ENCODE results near the gene COL5A1. TPM values are rescaled to one million over a fixed set of nuclear protein-coding genes. Genes with fewer than 3 reads are reported as not detected.
"Not testable (repeated sequence)": the region's sequence is repeated elsewhere in the genome, so short reads cannot be mapped to it uniquely, and the experiment has no call there.

COL5A1 gene
- total RNA-seq, 6 donors from 2014 or later, result 7.5 to 75.4 (median 27.4) TPM

DNA sequence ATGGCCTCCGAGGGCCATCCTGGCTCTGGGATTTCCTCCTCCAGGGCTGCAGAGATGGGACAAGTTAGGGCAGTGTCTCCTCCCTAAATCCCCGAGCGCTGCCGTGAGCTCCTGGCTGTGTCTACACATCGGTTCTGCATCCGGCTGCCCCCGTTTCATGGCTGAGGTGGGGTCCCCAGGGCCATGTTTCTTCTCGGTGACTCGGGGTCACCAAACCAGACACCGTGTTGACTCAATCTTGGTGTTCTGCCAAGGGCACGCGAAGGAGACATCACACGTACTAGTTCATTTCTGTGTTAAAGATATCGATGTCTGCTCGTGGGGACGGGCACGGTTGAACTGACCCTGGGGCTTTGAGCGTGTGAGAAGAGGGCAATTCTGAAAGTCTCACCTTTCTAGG lies 60.7 kb downstream of the COL5A1 start:
- DNase-seq (no peak), ATAC-seq (ENCODE audit: low FRiP score in 2 of 2) (no peak)
- 65 to 83% methylated on average over 10 to 18 of the region's 18 CpGs for WGBS, 2 donors
- Histone ChIP-seq H3K27ac (no peak overlapping the region), H3K4me1 (peaks cover under 1 to 5% (median 3%) of the 10 kb centered on the region in 4 donors), H3K9me3 (no peaks in the 10 kb centered on the region), H3K4me3 (no peak overlapping the region), H3K27me3 (no peaks in the 10 kb centered on the region), H3K36me3 (peaks cover 0 to 9% (median 2%) of the 10 kb centered on the region in 4 donors)
- TF ChIP-seq POLR2AphosphoS5 (IDR thresholded peaks at IDR 0.05), result no peak

- H3K4me1 ChIP-seq; ATAC-seq (ENCODE audit: low FRiP score in 2 of 2); H3K27me3 ChIP-seq; H3K9me3 ChIP-seq; H3K27ac ChIP-seq; H3K4me3 ChIP-seq; H3K36me3 ChIP-seq: not testable (repeated sequence)
- peak in 1 of 2 donors; percentile 56 for DNase-seq
- WGBS, 2 donors, result 87 to 90% methylated on average over 13 of the region's 13 CpGs
Measured at GRCh38 chr9:134703730-134704114, 62.1 kb downstream of the COL5A1 start.

- Histone ChIP-seq H3K27me3 (no peaks in the 10 kb centered on the region), H3K36me3 (peaks cover 0 to 9% (median 2%) of the 10 kb centered on the region in 4 donors), H3K27ac (no peak overlapping the region), H3K4me1 (peaks cover 4 to 8% (median 5%) of the 10 kb centered on the region in 4 donors), H3K4me3 (no peak overlapping the region), H3K9me3 (no peaks in the 10 kb centered on the region)
- 63 to 68% methylated on average over 10 of the region's 10 CpGs for WGBS, 2 donors
- no peak for ATAC-seq (ENCODE audit: low FRiP score in 2 of 2)
- TF ChIP-seq EP300 (IDR thresholded peaks at IDR 0.05), result no peak
- no peak for TF ChIP-seq POLR2AphosphoS5 (IDR thresholded peaks at IDR 0.05)
- no peak for TF ChIP-seq CTCF (IDR thresholded peaks at IDR 0.05)
- TF ChIP-seq POLR2A (IDR thresholded peaks at IDR 0.05), result no peak
- no peak for DNase-seq
Measured at GRCh38 chr9:134704498-134704897, 62.9 kb downstream of the COL5A1 start.

- 87% methylated on average over 9 of the region's 9 CpGs; no CpG with 5 or more reads in 1 of the 2 donors for WGBS, 2 donors
- Histone ChIP-seq H3K36me3 (peaks cover 0 to 9% (median 2%) of the 10 kb centered on the region in 4 donors), H3K27me3 (no peaks in the 10 kb centered on the region), H3K9me3 (no peaks in the 10 kb centered on the region), H3K4me3 (no peak overlapping the region), H3K4me1 (peaks cover 4 to 8% (median 5%) of the 10 kb centered on the region in 4 donors), H3K27ac (peak overlapping the region in 1 of 4 donors; percentile 36)
- ATAC-seq (ENCODE audit: low FRiP score in 2 of 2) (no peak), DNase-seq (no peak)
- TF ChIP-seq CTCF (IDR thresholded peaks at IDR 0.05) (no peak), POLR2A (IDR thresholded peaks at IDR 0.05) (no peak)
Measured at GRCh38 chr9:134705786-134706185, 64.2 kb downstream of the COL5A1 start.

GRCh38 chr9:134706522-134706921 lies 64.9 kb downstream of the COL5A1 start:
- whole genome bisulfite sequencing, 2 donors, result 67 to 89% methylated on average over 4 to 5 of the region's 6 CpGs
- ATAC-seq (ENCODE audit: low FRiP score in 2 of 2) (no peak), DNase-seq (no peak)
- H3K4me3 ChIP-seq, result no peak overlapping the region
- peaks cover 4 to 8% (median 5%) of the 10 kb centered on the region in 4 donors for H3K4me1 ChIP-seq
- no peaks in the 10 kb centered on the region for H3K27me3 ChIP-seq
- H3K9me3 ChIP-seq, result no peaks in the 10 kb centered on the region
- no peak for TF ChIP-seq POLR2AphosphoS5 (IDR thresholded peaks at IDR 0.05)
- no peak for TF ChIP-seq EP300 (IDR thresholded peaks at IDR 0.05)
- no peak for TF ChIP-seq CTCF (IDR thresholded peaks at IDR 0.05)
- no peak for TF ChIP-seq POLR2A (IDR thresholded peaks at IDR 0.05)
- H3K36me3 ChIP-seq, result peaks cover 0 to 5% (median 0%) of the 10 kb centered on the region in 4 donors
- H3K27ac ChIP-seq, result peak overlapping the region; percentile 16 to 65 (median 33)

DNA sequence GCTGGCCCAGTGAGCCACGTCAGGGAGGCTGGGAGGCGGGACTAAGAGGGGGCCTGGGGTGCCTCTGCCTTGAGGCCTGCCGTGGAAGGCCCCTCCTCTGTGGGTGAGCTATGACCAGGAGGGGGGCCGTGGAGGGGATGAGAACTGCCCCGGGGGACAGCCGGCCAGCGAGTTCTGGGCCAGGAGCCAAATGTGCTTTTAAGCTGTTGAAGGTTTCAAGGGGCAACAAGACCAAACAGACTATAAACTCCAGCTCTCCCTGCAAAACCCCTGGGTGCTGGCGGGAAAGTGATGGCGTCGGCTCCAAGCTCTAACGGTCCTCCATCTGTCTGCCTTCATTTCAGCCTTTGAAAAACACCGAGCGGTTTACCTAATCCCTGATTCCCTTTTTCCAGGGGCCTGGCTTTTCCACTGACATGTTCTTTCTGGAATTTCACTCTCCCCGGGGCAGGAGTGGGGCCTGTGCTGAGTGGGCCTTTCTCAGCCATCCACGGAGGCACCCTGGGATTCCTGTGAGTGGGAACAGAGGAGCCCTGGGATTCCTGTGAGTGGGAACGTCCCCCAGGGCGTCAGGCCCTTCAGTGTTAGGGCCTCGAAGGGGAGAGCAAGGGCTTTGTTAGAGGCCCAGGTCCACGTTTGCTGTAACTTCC lies 65.6 kb downstream of the COL5A1 start:
- no peaks in the 10 kb centered on the region for H3K9me3 ChIP-seq
- no peak overlapping the region for H3K4me3 ChIP-seq
- no peaks in the 10 kb centered on the region for H3K27me3 ChIP-seq
- 42 to 67% methylated on average over 8 to 18 of the region's 19 CpGs for WGBS, 2 donors
- DNase-seq (peak; percentile 36 to 83), ATAC-seq (ENCODE audit: low FRiP score in 2 of 2) (peak; percentile 40 to 74)
- H3K36me3 ChIP-seq, result no peaks in the 10 kb centered on the region
- TF ChIP-seq POLR2A (IDR thresholded peaks at IDR 0.05) (no peak), POLR2AphosphoS5 (IDR thresholded peaks at IDR 0.05) (no peak), CTCF (IDR thresholded peaks at IDR 0.05) (no peak), EP300 (IDR thresholded peaks at IDR 0.05) (no peak)
- H3K4me1 ChIP-seq, result peaks cover 4 to 8% (median 5%) of the 10 kb centered on the region in 4 donors
- peak overlapping the region; percentile 16 to 72 (median 50) for H3K27ac ChIP-seq

Data from upper lobe of left lung (tissue), 6 donors.